Left lung (tissue), 10 donors: Measurements from ENCODE around the gene TTC24. TPM values are rescaled to one million over a fixed set of nuclear protein-coding genes. Genes with fewer than 3 reads are reported as not detected.
"Not testable (repeated sequence)": the region's sequence is repeated elsewhere in the genome, so short reads cannot be mapped to it uniquely, and the experiment has no call there.

ENCODE experiments used
- ATAC-seq: fragments of 200-7000 bp; cut with Tn5 transposase; one replicate; pipeline ENCODE4 v1.9.1; 2020; ENCODE audit warnings: moderate library complexity
- DNase-seq, 4 donors: peaks; one replicate each; pipeline ENCODE4 v3.0.0-alpha.2; 2013 to 2020
- H3K27ac ChIP-seq, 2 donors: fragments of 200-600 bp; sonication (generic) in 1 of 2; one replicate each; pipeline versions ENCODE4 v1.5.0 to v1.8.0; 2020 to 2021
- H3K27me3 ChIP-seq, 2 donors: fragments of 200-600 bp; sonication (generic) in 1 of 2; one replicate each; pipeline versions ENCODE4 v1.5.0 to v1.8.0; 2020 to 2021
- H3K36me3 ChIP-seq, 2 donors: fragments of 200-600 bp; sonication (generic) in 1 of 2; one replicate each; pipeline versions ENCODE4 v1.5.0 to v1.8.0; 2020 to 2021
- H3K4me1 ChIP-seq, 2 donors: fragments of 200-600 bp; one replicate each; pipeline ENCODE4 v1.8.0; 2021
- H3K4me3 ChIP-seq, 2 donors: fragments of 200-600 bp; sonication (generic) in 1 of 2; one replicate each; pipeline versions ENCODE4 v1.5.0 to v1.8.0; 2020 to 2021; ENCODE audit warnings: mild to moderate bottlenecking in 1 of 2
- H3K9me3 ChIP-seq, 2 donors: fragments of 200-600 bp; sonication (generic) in 1 of 2; one replicate each; pipeline versions ENCODE4 v1.5.0 to v1.8.0; 2020 to 2021
- intact Hi-C, 2 donors: fragments of 100-400 bp; cut with DNase I; formaldehyde crosslinking; loops; one replicate each; pipeline versions ENCODE4 v1.11.2 to v1.14.2; 2022
- polyA plus RNA-seq, 6 donors: library from polyadenylated mRNA; unstranded; fragments of 120-200 nt; gene quantifications; one replicate each; pipeline ENCODE4 v1.2.1, GENCODE V29; 2013; ENCODE audit not compliant: insufficient read length in 6 of 6
- total RNA-seq, 2 donors: library from RNA; stranded (reverse); fragmentation: NEBNext Ultra II Directional; extraction: Animal tissue kit (Norgen Biotek cat#: 25700); gene quantifications; one replicate each; pipeline ENCODE4 v1.2.1, GENCODE V29; 2021
- TF ChIP-seq, protein P1 (sequence below), 2 donors: fragments of 200-600 bp; sonication (generic) in 1 of 2; IDR thresholded peaks; one replicate each; pipeline versions ENCODE4 v1.5.0 to v1.8.0; 2021; ENCODE audit warnings: antibody characterized with exemption in 2 of 2
- donor health status: DM: no; HTN: yes; CAD: no.
- donor health status: DM: no; HTN: no; CAD: no.

Gene TTC24
- total and polyA plus RNA-seq, 8 donors: 0.07 to 0.34 (median 0.16) TPM; not detected in 4

DNA sequence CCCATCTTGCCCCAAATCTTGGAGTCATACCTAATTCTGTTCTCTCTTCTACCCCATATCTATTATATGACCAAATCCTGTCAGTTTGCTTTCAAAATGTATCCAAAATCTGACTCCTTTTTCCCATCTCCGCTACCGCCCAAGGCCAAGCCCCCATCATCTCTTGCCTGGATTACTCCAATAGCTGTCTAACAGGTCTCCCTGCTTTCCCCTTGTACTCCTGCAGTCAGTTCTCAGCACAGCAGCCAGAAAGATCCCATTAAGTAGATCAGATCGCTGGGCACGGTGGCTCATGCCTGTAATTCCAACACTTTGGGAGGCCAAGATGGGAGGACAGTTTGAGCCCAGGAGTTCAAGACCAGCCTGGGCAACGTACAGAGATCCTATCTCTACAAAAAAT lies 27.0 kb upstream of the TTC24 start:
- no peaks in the 10 kb centered on the region for H3K9me3 ChIP-seq
- intact Hi-C loops: no loop called here
- TF ChIP-seq, protein P1, sequence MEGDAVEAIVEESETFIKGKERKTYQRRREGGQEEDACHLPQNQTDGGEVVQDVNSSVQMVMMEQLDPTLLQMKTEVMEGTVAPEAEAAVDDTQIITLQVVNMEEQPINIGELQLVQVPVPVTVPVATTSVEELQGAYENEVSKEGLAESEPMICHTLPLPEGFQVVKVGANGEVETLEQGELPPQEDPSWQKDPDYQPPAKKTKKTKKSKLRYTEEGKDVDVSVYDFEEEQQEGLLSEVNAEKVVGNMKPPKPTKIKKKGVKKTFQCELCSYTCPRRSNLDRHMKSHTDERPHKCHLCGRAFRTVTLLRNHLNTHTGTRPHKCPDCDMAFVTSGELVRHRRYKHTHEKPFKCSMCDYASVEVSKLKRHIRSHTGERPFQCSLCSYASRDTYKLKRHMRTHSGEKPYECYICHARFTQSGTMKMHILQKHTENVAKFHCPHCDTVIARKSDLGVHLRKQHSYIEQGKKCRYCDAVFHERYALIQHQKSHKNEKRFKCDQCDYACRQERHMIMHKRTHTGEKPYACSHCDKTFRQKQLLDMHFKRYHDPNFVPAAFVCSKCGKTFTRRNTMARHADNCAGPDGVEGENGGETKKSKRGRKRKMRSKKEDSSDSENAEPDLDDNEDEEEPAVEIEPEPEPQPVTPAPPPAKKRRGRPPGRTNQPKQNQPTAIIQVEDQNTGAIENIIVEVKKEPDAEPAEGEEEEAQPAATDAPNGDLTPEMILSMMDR (IDR thresholded peaks at IDR 0.05): no peak
- no peak overlapping the region for H3K27ac ChIP-seq
- peaks cover 0 to 11% of the 10 kb centered on the region in 2 donors for H3K4me1 ChIP-seq
- no peak for ATAC-seq
- H3K27me3 ChIP-seq: no peaks in the 10 kb centered on the region
- H3K4me3 ChIP-seq: no peak overlapping the region
- peaks cover 0 to 11% of the 10 kb centered on the region in 2 donors for H3K36me3 ChIP-seq
- no peak for DNase-seq

DNA sequence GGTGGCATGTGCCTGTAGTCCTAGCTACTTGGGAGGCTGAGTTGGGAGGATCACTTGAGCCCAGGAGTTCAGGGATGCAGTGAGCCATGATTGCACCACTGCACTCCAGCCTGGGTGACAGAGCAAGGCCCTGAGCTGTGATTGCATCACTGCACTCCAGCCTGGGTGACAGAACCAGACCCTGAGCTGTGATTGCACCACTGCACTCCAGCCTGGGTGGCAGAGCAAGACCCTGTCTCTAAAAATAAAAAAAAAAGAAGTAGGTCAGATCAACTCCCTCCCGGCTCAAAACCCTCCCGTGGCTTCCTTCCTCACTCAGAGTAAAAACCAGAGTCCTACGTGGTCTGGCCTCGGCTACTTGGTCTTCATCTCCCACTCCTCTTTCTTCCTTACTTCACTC lies 26.6 kb upstream of the TTC24 start:
- intact Hi-C loops, H3K4me3 ChIP-seq, H3K9me3 ChIP-seq, H3K36me3 ChIP-seq, H3K27ac ChIP-seq, H3K27me3 ChIP-seq: not testable (repeated sequence)
- DNase-seq: peak in 2 of 4 donors; percentile 66 to 72
- ATAC-seq: peak; percentile 72
- peaks cover 0 to 11% of the 10 kb centered on the region in 2 donors for H3K4me1 ChIP-seq

GRCh38 chr1:156553860-156554485 lies 25.6 kb upstream of the TTC24 start:
- no peak for DNase-seq
- TF ChIP-seq, protein P1 (IDR thresholded peaks at IDR 0.05): no peak
- Histone ChIP-seq H3K4me1 (peaks cover 0 to 11% of the 10 kb centered on the region in 2 donors), H3K27me3 (no peaks in the 10 kb centered on the region), H3K9me3 (no peaks in the 10 kb centered on the region), H3K27ac (no peak overlapping the region), H3K36me3 (peaks cover 0 to 5% of the 10 kb centered on the region in 2 donors), H3K4me3 (no peak overlapping the region)
- ATAC-seq: no peak
- intact Hi-C loops: no loop called here

DNA sequence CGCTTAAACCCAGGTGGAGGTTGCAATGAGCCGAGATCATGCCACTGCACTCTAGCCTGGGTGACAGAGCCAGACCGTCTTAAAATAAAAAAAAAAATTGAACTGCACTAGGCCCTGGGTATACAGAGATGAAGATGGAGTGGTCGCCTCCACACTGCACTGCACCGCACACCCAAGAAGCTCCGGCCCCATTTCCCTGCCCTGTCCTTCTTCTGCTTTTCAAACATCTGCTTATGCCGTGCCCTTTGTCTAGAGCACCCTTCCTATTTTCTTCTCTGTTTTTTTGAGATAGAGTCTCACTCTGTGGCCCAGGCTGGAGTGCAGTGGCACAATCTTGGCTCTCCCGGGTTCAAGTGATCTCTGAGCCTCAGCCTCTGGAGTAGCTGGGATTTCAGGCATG lies 24.6 kb upstream of the TTC24 start:
- Histone ChIP-seq H3K4me3 (no peak overlapping the region), H3K36me3 (peaks cover 0 to 8% of the 10 kb centered on the region in 2 donors), H3K9me3 (no peaks in the 10 kb centered on the region), H3K4me1 (peaks cover 0 to 11% of the 10 kb centered on the region in 2 donors), H3K27ac (no peak overlapping the region), H3K27me3 (no peaks in the 10 kb centered on the region)
- intact Hi-C loops: no loop called here
- TF ChIP-seq, protein P1 (IDR thresholded peaks at IDR 0.05): no peak
- ATAC-seq: no peak
- DNase-seq: no peak

DNA sequence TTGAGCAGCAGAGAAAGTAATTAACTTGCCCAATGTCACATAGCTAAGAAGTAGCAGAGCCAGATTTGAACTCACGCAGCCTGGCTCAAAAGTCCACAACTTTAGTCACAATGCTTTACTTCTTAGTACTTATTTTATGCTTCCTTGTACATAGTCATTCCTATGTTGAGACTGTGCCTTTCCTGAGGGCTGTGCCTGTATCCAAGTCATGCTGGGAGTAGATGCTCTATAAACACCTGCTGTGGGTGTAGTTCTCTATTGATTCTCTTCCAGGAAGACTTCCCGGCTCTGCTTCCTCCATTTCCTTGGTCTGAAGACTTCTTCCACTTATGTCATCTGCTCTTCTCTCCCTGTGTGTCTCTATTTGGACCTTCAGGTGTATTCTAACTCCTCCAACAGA lies 23.8 kb upstream of the TTC24 start:
- DNase-seq: no peak
- H3K9me3 ChIP-seq: no peaks in the 10 kb centered on the region
- TF ChIP-seq, protein P1 (IDR thresholded peaks at IDR 0.05): no peak
- H3K27me3 ChIP-seq: no peaks in the 10 kb centered on the region
- no peak overlapping the region for H3K27ac ChIP-seq
- H3K36me3 ChIP-seq: peaks cover 0 to 8% of the 10 kb centered on the region in 2 donors
- ATAC-seq: no peak
- H3K4me1 ChIP-seq: peaks cover 0 to 11% of the 10 kb centered on the region in 2 donors
- intact Hi-C loops: no loop called here
- no peak overlapping the region for H3K4me3 ChIP-seq

DNA sequence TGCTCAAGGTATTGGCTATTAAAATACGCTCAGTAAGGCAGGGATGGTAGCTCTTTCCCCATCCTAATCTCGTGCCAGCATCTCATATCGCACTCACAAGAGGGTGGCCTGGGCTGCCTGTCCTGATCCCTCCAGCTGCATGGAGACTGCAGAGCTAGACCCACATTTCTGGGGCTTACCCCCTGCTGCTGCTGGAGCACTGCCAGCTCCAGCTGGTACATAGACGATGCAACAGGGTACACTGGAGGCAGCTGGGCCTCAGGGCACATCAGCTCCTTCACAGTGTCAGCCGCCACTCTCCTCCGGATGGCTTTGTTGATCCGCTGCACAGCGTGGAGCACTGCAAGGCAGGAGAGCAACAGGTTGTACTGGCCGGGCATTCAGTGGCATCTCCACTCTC lies 23.2 kb upstream of the TTC24 start:
- no peak overlapping the region for H3K4me3 ChIP-seq
- ATAC-seq: no peak
- intact Hi-C loops: no loop called here
- H3K9me3 ChIP-seq: no peaks in the 10 kb centered on the region
- no peak overlapping the region for H3K27ac ChIP-seq
- peaks cover 0 to 8% of the 10 kb centered on the region in 2 donors for H3K36me3 ChIP-seq
- no peaks in the 10 kb centered on the region for H3K27me3 ChIP-seq
- TF ChIP-seq, protein P1 (IDR thresholded peaks at IDR 0.05): no peak
- no peak for DNase-seq
- H3K4me1 ChIP-seq: peaks cover 0 to 11% of the 10 kb centered on the region in 2 donors
